ENCODE measurements around the gene TRIM73.
"Not testable (repeated sequence)": the region's sequence is repeated elsewhere in the genome, so short reads cannot be mapped to it uniquely, and the experiment has no call there.

TRIM73 gene

DNA sequence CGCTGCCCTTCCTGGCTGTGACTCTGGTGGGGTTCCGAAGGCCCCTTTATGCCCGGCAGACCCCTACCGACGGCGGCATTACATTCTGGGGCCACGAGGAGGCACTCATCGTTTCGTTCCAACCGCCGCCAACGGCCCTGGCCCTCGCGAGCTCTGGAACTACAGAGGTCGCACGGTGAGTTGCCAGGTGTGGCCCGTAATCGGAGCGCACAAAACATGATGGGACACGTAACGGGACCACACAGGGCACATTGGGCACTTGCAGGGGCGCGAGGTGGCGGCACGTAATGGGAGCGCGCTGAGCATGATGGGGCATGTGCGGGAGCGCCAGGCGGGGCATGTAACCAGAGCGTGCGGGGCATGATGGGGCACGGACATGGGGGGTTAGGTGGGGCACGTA lies at the start of gene TRIM73:
TSS of gene TRIM73 (plus strand) at position 301 of the 400 bp plus-strand sequence. CDS start 3,305 bp downstream, outside the sequence.
- in situ Hi-C loops (cut with MboI; ENCODE audit: low sequenced_read_pairs) = not testable (repeated sequence)

DNA sequence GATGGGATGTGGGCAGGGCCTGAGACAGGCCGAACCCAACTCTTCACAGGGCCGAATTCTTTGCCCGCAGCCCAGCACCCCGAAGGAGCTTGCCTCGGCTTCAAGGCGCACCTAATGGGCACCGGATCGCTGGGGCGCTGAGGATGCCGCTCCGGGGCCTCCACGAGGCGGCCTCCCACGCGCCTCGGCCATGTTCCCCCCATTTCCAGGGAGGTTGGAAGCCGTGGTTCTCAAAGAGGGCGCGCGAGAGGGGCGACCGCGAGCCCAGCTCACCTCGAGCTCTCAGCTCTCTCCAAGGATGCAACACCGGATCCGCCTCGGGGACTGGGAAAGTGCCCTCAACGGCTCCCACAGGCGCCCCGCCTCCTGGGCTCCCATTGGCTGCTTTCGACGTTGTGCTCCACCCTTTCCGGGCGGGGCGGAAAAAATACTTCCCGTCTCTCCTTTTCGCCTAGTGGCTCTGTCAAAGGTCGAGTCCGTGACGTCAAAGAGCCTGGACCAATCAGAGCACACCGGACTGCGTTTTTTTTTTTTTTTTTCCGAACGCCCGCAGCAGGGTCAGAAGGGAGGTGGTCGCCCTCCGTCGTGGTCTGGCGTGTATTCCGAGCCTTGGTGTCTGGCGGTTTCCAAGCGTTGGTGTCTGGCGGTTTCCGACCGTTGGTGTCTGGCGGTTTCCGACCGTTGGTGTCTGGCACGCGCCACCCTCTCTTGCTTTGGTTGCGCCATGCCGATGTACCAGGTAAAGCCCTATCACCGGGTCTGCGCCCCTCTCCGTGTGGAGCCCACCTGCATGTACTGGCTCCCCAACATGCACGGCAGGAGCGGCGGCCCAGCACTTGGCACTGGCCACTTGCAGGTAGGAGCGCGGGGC lies 36.5 kb upstream of the TRIM73 start:
- in situ Hi-C loops (cut with MboI; ENCODE audit: low sequenced_read_pairs) = not testable (repeated sequence)

DNA sequence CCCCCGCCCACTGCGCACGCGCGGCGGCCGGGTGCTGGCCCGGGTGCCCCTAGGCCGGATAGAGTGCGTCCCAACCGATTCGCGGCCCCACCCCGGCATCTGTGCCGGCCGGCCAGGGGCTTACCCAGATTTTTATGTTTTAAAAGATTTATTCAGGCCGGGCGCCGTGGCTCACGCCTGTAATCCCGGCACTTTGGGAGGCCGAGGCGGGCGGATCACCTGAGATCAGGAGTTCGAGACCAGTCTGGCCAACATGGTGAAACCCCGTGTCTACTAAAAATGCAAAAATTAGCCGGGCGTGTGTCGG lies 35.9 kb upstream of the TRIM73 start:
- in situ Hi-C loops (cut with MboI; ENCODE audit: low sequenced_read_pairs) = not testable (repeated sequence)

DNA sequence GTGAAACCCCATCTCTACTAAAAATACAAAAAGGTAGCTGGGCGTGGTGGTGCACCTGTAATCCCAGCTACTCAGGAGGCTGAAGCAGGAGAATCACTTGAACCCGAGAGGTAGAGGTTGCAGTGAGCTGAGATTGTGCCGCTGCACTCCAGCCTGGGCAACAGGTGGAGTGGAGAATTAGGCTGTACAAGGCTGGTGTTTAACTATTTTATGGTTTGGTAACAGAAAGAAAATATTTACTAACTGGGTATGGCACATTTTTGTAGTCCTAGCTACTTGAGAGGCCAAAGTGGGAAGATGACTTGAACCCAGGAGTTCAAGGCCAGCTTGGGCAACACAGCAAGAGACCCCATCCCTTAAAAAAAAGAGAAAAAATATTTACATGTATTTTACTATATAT lies 31.4 kb upstream of the TRIM73 start:
- in situ Hi-C loops (cut with MboI; ENCODE audit: low sequenced_read_pairs) = not testable (repeated sequence)

DNA sequence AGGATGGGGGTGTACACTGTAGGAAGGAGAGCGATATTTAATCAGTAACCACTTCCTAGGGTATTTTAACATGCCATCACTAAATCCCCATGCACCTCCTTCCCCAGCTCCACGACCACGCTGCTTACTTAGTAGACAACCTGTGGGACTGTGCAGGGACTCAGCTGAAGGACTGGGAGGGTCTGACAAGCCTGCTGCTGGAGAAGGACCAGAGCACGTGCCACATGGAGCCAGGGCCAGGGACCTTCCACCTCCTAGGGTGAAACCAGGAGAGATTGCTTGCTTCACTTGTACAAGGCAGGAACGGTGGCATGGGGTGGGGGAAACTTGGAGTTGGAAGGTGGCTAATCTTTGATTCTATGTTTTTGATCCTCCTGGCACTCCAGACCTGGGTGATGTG lies 28.8 kb upstream of the TRIM73 start:
- in situ Hi-C loops (cut with MboI; ENCODE audit: low sequenced_read_pairs) = not testable (repeated sequence)

DNA sequence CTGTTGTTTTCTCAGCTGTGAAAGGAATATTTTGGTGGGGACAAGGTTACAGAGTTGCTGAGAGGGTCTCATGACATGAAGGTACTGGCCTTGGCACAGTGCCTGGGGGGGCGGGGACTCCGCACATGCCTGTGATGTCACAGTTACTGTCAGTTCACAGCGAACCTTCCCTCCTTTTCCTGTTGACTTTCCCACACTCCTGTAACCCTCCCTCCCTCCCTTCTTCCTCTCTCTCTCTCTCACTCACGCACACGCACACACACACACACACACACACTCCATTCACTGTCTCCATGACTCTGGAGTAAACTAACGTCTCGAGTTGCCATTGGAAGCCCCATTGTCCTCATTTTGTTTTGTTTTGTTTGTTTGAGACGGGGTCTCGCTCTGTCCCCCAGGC lies 28.1 kb upstream of the TRIM73 start:
- in situ Hi-C loops (cut with MboI; ENCODE audit: low sequenced_read_pairs) = not testable (repeated sequence)

DNA sequence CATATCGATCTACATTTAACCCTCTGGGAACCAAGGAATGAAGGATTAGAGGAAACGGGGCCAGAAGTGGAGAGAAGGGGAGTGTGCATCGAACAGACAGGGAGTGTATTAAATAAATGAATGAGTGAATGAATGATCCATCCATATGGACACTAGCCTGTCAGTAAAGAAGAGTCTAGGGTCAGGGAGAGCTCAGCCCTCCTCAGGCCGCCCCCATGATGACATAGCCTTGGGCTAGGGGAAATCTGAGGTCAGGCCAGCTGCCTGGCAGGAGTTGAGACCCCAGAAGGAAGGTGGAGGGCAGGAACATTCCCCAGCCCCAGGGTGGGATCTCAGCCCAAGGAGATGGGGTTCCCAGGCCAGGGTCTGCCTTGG lies 21.3 kb upstream of the TRIM73 start:
- in situ Hi-C loops (cut with MboI; ENCODE audit: low sequenced_read_pairs) = not testable (repeated sequence)

DNA sequence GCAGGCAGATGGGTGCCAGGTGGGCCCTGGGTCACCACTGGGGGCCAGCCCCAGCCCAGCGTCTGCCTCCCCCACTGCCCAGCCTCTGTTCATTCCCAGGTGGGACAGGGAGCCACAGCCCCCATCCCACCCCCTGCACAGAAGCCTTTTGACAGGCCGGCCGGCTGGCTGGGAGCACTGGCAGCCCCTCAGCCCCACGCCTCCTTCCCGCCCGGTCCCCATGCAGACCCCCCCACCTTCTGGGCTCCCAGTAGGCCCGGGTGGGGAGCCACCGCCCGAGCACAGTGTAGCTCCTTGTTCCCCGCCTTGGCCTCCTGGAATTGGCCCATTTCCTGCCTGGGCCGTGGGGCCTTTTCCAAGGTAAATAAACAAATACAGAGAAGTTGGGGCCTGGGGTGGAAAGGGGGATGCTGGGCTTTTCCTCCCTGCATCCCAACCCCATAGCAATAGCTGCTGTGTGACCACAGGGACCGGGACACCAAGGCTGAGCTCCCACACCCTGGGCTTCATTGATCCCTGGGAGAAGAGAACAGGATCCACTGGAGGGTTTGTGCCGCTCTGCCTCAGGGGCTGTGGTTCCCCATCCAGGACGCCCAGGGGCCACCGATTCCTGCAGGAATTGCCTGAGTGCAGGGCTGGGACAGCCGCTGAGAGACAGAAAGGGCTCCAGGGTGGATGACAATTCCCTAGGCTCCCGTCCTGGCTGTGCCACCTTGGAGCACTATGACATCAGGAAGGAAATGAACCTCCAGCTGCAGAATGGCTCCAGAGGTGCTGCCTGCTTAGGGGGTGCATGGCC lies 20.7 kb upstream of the TRIM73 start:
- in situ Hi-C loops (cut with MboI; ENCODE audit: low sequenced_read_pairs) = not testable (repeated sequence)

DNA sequence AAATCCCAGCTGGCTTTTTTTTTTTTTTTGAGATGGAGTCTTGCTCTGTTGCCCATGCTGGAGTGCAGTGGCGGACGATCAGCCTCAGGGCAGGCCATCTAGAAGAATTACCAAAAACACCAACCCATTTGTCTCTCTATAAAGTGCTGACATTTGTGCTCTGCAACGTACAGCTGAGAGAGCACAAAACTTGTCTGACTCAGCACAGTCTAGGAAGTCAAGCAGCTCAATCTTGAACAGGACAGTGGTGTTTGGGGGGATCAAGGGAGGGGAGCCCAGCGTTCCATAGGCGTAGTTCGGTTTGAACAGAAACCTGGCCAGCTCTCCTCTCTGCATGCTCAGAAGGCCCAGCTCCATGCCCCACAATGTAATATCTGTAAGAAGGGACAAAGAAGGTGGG lies 2.2 kb upstream of the TRIM73 start:
- in situ Hi-C loops (cut with MboI; ENCODE audit: low sequenced_read_pairs) = not testable (repeated sequence)

DNA sequence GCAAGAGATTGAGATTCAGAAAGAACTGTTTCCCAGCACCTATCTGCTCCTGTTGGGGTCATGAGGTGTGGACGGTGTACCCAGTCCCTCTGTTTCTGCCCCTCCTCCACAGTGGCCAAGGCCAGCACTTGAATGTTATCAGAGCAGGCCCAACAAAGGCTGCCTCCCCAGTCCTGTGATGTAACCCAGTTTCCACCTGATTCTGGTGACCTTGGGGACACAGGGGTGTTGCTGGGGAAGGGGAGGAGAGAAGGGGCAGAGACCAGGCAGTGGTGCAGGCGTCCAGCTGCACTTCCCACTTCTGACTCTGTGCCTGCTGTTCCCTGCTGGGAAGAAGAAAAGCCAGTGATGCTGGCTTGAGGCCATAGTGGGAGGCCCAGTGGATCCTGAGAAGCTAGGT lies 2.4 kb downstream of the TRIM73 start:
- in situ Hi-C loops (cut with MboI; ENCODE audit: low sequenced_read_pairs) = not testable (repeated sequence)

DNA sequence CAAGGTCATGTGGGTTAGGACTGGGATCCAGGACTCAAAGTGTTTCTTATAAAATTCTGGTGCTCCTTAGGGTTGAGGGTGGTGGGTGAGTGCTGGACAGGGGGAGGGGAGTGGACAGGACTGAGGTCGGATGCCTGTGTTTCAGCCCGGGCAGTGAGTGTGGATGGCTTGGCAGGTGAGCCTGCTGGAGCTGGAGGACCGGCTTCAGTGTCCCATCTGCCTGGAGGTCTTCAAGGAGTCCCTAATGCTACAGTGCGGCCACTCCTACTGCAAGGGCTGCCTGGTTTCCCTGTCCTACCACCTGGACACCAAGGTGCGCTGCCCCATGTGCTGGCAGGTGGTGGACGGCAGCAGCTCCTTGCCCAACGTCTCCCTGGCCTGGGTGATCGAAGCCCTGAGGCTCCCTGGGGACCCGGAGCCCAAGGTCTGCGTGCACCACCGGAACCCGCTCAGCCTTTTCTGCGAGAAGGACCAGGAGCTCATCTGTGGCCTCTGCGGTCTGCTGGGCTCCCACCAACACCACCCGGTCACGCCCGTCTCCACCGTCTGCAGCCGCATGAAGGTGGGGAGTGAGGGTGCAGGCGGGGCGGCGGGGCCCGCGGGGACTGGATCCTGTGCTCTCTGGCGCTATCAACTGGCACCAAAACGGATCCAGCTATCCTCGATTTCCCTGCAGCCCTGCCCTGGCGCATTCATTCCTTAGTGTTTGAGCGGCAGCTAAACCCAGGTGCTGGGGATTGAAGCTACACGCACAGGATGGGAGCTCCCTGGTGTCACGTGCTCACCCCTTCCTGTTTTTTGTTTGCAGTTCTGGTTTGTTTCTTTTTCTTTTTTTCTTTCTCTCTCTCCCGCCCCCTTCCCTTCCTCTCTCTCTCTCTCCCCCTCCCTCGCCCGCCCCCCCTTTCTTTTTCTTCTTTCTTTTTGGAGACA lies 3.6 kb downstream of the TRIM73 start:
- in situ Hi-C loops (cut with MboI; ENCODE audit: low sequenced_read_pairs) = not testable (repeated sequence)

DNA sequence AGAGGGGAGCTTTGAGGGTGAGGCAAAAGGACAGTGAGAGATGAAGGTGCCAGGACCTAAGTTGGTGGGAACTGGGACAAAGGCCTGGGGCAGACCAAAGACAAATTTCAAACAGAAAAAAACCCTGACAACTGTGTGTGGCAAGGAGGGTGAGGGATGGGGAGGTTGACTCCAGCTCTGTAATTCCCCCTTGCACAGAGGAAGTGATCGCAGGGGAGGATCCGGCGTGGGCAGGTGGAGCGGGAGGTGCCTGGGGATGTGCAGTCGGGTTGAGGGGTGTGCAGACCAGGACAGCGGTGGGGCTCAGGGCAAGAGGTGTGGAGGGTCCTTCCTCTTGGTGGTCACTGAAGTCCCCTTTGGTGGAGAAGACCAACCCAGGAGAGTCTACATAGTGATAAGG lies 5.1 kb downstream of the TRIM73 start:
- in situ Hi-C loops (cut with MboI; ENCODE audit: low sequenced_read_pairs) = not testable (repeated sequence)

DNA sequence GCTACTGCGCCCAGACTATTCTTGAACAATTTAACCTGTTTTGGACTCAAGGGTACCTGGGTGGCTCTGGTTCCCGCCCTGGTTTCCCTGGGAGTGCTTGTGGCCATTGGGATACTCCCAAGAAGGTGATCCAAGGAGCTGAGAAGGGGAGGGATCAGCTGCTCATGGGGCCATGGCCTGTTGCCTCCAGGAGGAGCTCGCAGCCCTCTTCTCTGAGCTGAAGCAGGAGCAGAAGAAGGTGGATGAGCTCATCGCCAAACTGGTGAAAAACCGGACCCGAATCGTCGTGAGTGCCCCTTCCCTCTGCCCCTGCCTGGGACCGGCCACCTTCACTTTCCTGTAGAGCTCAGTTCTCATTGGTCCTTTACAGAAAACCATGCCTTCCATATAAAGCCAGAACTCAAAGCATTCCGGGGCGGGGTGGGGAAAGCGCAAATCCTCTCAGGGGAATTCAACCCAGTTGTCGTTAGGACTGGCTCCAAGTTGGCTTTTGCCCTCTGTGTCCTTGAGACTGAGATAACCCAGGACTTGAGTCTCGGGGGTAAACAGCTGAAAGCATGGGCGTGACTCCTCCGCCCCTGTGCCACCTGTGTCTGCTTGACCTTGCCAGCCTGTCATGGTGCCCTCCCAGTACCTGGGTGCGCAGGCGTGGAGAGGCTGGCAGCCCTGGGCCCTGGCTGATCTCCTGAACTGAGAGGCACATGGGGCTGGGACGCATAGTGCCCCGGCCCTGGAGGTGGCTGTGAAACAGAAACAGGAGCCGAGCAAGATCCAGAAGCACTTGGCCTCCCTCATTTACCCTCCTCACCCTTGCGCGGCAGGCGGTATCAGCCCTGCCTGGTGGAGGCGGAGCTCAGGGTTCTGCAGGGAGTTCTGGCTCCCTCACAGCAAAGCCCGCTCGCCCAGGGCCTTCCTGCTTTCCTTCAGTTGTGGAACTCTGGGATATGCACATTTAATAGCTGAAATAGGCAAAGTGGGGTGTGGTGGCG lies 8.3 kb downstream of the TRIM73 start:
- in situ Hi-C loops (cut with MboI; ENCODE audit: low sequenced_read_pairs) = not testable (repeated sequence)

DNA sequence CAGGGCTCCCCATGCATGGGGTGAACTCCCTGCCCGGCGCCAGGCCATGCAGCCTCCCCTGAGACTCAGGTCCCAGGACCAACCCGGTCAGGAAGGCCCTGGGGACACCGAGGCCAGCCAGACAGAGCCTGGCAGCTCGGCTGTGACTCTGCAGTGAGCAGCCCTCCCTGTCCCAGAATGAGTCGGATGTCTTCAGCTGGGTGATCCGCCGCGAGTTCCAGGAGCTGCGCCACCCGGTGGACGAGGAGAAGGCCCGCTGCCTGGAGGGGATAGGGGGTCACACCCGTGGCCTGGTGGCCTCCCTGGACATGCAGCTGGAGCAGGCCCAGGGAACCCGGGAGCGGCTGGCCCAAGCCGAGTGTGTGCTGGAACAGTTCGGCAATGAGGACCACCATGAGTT lies 9.2 kb downstream of the TRIM73 start:
- in situ Hi-C loops (cut with MboI; ENCODE audit: low sequenced_read_pairs) = not testable (repeated sequence)

DNA sequence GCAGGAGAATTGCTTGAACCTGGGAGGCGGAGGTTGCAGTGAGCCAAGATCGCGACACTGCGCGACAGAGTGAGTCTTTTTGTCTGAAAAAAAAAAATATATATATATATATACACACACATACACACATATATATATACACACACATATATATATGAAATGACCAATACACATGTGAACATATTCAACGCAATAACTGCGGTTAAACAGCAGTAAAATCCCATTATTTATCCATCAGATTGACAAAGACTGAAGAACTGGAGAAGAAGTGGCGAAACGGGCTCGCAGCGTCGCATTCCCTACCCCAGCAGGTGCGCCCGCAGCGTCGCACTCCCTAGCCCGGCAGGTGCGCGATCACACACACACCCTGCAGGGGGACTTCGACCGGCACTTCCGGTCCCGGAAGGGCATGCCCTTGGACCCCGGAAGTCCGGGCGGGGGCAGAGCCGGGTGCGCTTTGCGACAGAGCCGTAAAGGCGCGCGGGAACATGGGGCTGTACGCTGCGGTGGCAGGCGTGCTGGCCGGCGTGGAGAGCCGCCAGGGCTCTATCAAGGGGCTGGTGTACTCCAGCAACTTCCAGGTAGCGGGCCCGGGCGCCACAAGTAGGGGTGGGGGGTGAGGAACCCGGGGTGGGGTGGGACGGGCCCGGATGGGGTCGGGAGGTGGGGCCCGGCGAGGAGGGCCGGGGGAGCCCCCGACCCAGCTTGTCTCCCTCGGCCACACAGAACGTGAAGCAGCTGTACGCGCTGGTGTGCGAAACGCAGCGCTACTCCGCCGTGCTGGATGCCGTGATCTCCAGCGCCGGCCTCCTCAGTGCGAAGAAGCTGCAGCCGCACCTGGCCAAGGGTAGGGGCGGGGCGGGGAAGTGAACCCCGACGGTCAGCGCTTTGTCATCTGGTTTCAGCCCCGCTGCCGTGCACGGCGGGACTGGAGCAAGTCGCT lies 14.7 kb downstream of the TRIM73 start:
- in situ Hi-C loops (cut with MboI; ENCODE audit: low sequenced_read_pairs) = not testable (repeated sequence)

DNA sequence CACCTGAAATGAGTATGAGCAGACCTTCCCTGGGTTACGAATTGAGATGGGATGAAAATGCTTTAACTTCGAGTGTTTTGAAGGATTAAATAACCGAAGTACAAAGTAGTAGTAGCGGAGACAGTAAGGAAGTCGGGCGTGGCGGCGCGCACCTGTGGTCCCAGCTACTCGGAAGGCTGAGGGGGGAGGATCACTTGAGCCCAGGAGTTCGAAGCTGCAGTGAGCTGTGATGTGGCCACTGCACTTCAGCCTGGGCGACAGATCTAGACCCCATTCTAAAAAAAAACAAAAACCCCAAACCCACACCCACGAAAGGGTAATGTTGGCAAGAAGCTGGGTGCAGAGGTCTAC lies 15.4 kb downstream of the TRIM73 start:
- in situ Hi-C loops (cut with MboI; ENCODE audit: low sequenced_read_pairs) = not testable (repeated sequence)

DNA sequence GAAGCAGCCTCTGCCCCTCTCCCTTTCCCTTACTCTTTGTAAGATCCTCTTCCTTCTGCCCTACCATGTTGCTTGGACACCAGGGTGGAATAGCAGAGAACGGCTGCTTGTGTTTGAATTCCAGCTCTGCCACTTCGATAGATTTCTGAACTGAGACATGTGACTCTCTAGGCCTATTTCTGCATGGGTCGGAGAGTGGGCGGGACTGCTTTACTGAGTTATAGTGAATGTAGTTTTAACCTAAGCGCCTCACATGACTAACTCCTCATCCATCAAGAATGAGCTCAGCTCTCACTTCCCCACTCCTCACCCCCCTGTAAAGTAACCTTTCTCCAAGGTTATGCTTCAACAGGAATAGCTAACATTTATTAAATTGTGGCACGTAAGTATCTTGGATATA lies 18.8 kb downstream of the TRIM73 start:
- in situ Hi-C loops (cut with MboI; ENCODE audit: low sequenced_read_pairs) = not testable (repeated sequence)

DNA sequence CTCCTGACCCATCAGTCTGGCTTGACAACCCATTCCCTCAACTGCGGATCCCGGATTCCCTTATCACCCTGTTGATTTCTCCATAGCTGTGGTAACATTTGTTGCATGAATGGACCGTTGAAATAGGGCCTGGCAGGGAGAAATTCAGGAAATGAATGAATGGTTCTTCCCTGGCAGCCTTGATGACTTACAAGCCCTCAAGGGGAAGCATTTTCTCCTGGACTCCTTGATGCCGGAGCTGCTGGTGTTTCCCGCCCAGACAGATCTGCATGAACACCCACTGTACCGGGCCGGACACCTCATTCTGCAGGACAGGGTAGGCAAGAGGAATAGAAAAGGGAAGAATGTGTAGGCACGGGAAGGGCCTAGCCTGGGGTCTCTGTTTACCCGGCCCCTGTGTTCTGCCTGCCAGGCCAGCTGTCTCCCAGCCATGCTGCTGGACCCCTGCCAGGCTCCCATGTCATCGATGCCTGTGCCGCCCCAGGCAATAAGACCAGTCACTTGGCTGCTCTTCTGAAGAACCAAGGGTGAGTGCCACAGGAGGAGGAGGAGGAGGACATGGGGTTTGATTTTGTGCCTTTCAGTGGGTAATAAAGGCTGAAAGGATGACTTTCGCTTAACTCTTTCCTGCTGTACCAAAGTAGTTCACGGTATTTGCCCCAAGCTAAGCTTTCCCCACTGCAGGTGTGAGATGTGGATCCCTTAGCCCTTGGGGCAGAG lies 19.4 kb downstream of the TRIM73 start:
- in situ Hi-C loops (cut with MboI; ENCODE audit: low sequenced_read_pairs) = not testable (repeated sequence)
